Muscle layer of colon (tissue), 2 donors: ENCODE measurements around the gene MXRA7.
A peak's percentile ranks its signal among the peaks of the same experiment; 100 is the strongest.
"Not testable (repeated sequence)": the region's sequence is repeated elsewhere in the genome, so short reads cannot be mapped to it uniquely, and the experiment has no call there.

ENCODE experiments used
- H3K27ac ChIP-seq: one replicate; pipeline ENCODE4 v1.7.0; 2013; ENCODE audit warnings: low read depth, mild to moderate bottlenecking, low read length, moderate library complexity
- H3K27me3 ChIP-seq, 2 donors: one replicate each; pipeline ENCODE4 v1.7.0; 2013; ENCODE audit warnings: low read length in 2 of 2, mild to moderate bottlenecking in 2 of 2; ENCODE audit not compliant: insufficient read depth in 2 of 2, control insufficient read depth in 1 of 2
- H3K36me3 ChIP-seq: one replicate; pipeline ENCODE4 v1.7.0; 2013; ENCODE audit warnings: mild to moderate bottlenecking, low read length; ENCODE audit not compliant: insufficient read depth
- H3K4me1 ChIP-seq: one replicate; pipeline ENCODE4 v1.7.0; 2013; ENCODE audit warnings: mild to moderate bottlenecking, low read length; ENCODE audit not compliant: insufficient read depth
- H3K4me3 ChIP-seq, 2 donors: one replicate each; pipeline ENCODE4 v1.7.0; 2013; ENCODE audit warnings: low read length in 2 of 2, low read depth in 1 of 2, mild to moderate bottlenecking in 1 of 2, moderate library complexity in 1 of 2
- H3K9ac ChIP-seq: one replicate; pipeline ENCODE4 v1.7.0; 2013; ENCODE audit warnings: low read length
- H3K9me3 ChIP-seq: one replicate; pipeline ENCODE4 v1.7.0; 2013; ENCODE audit warnings: mild to moderate bottlenecking, low read length
- donor health status: abdominal sarcoma.
- donor health status: Adenocarcinoma of cecum.

The MXRA7 gene

GRCh38 chr17:76710863-76711611 lies at the start of gene MXRA7:
TSS of gene MXRA7 (minus strand) at chr17:76710965. CDS start at chr17:76710946, 19 bp downstream.
- Histone ChIP-seq H3K27me3 (no peaks in the 10 kb centered on the region), H3K27ac (peak within 1 kb of the TSS; percentile 96), H3K4me3 (peak within 1 kb of the TSS; percentile 57 to 60), H3K36me3 (peaks cover 18% of the 10 kb centered on the region), H3K4me1 (peaks cover 53% of the 10 kb centered on the region), H3K9ac (peak within 1 kb of the TSS; percentile 91), H3K9me3 (no peaks in the 10 kb centered on the region)

- Histone ChIP-seq H3K4me1 (no peaks in the 10 kb centered on the region), H3K9me3 (no peaks in the 10 kb centered on the region), H3K36me3 (peaks cover 26% of the 10 kb centered on the region), H3K27me3 (no peaks in the 10 kb centered on the region), H3K9ac (no peak overlapping the region), H3K4me3 (no peak overlapping the region), H3K27ac (no peak overlapping the region)
Observed at GRCh38 chr17:76758570-76758969, 47.8 kb upstream of the MXRA7 start.

- Histone ChIP-seq H3K36me3 (peaks cover 31% of the 10 kb centered on the region), H3K9ac (no peak overlapping the region), H3K27ac (no peak overlapping the region)
Observed at GRCh38 chr17:76757256-76757655, 46.5 kb upstream of the MXRA7 start.

GRCh38 chr17:76755285-76755684 lies 44.5 kb upstream of the MXRA7 start:
- Histone ChIP-seq H3K36me3 (peaks cover 31% of the 10 kb centered on the region), H3K27me3 (no peaks in the 10 kb centered on the region), H3K9ac (no peak overlapping the region), H3K9me3 (no peaks in the 10 kb centered on the region), H3K4me3 (no peak overlapping the region), H3K4me1 (no peaks in the 10 kb centered on the region), H3K27ac (no peak overlapping the region)

More at GRCh38 chr17:76757256-76757655, 46.5 kb upstream of the MXRA7 start:
- Histone ChIP-seq H3K27me3 (no peaks in the 10 kb centered on the region), H3K4me3 (no peak overlapping the region), H3K9me3 (no peaks in the 10 kb centered on the region), H3K4me1 (no peaks in the 10 kb centered on the region)

GRCh38 chr17:76753061-76753961 lies 42.5 kb upstream of the MXRA7 start:
- peaks cover 31% of the 10 kb centered on the region for H3K36me3 ChIP-seq
- H3K27me3 ChIP-seq, result no peaks in the 10 kb centered on the region
- no peaks in the 10 kb centered on the region for H3K9me3 ChIP-seq
- H3K9ac ChIP-seq, result no peak overlapping the region
- H3K4me3 ChIP-seq, result no peak overlapping the region
- H3K27ac ChIP-seq, result no peak overlapping the region
- H3K4me1 ChIP-seq, result no peaks in the 10 kb centered on the region

- Histone ChIP-seq H3K36me3 (peaks cover 34% of the 10 kb centered on the region), H3K4me3 (no peak overlapping the region)
Observed at GRCh38 chr17:76752006-76752405, 41.2 kb upstream of the MXRA7 start.

GRCh38 chr17:76751416-76751993 lies 40.7 kb upstream of the MXRA7 start:
- no peaks in the 10 kb centered on the region for H3K27me3 ChIP-seq
- H3K9me3 ChIP-seq, result no peaks in the 10 kb centered on the region
- no peak overlapping the region for H3K4me3 ChIP-seq
- no peak overlapping the region for H3K9ac ChIP-seq
- H3K4me1 ChIP-seq, result no peaks in the 10 kb centered on the region
- no peak overlapping the region for H3K27ac ChIP-seq
- H3K36me3 ChIP-seq, result peaks cover 34% of the 10 kb centered on the region

More at GRCh38 chr17:76752006-76752405, 41.2 kb upstream of the MXRA7 start:
- Histone ChIP-seq H3K27ac (no peak overlapping the region), H3K9me3 (no peaks in the 10 kb centered on the region), H3K9ac (no peak overlapping the region), H3K27me3 (no peaks in the 10 kb centered on the region), H3K4me1 (no peaks in the 10 kb centered on the region)

- no peak overlapping the region for H3K9ac ChIP-seq
- no peak overlapping the region for H3K4me3 ChIP-seq
- no peaks in the 10 kb centered on the region for H3K9me3 ChIP-seq
- no peaks in the 10 kb centered on the region for H3K4me1 ChIP-seq
- no peak overlapping the region for H3K27ac ChIP-seq
- H3K36me3 ChIP-seq, result peaks cover 46% of the 10 kb centered on the region
- no peaks in the 10 kb centered on the region for H3K27me3 ChIP-seq
Observed at GRCh38 chr17:76748657-76749056, 37.9 kb upstream of the MXRA7 start.

GRCh38 chr17:76747716-76748363 lies 37.1 kb upstream of the MXRA7 start:
- peaks cover 48% of the 10 kb centered on the region for H3K36me3 ChIP-seq
- H3K4me1 ChIP-seq, result no peaks in the 10 kb centered on the region
- H3K27ac ChIP-seq, result no peak overlapping the region
- no peaks in the 10 kb centered on the region for H3K27me3 ChIP-seq
- no peak overlapping the region for H3K9ac ChIP-seq
- H3K4me3 ChIP-seq, result no peak overlapping the region
- H3K9me3 ChIP-seq, result no peaks in the 10 kb centered on the region

GRCh38 chr17:76745785-76746184 lies 35.0 kb upstream of the MXRA7 start:
- H3K36me3 ChIP-seq, result peaks cover 50% of the 10 kb centered on the region
- H3K27me3 ChIP-seq, H3K27ac ChIP-seq, H3K9me3 ChIP-seq, H3K9ac ChIP-seq, H3K4me1 ChIP-seq, H3K4me3 ChIP-seq: not testable (repeated sequence)

GRCh38 chr17:76744747-76745146 lies 34.0 kb upstream of the MXRA7 start:
- Histone ChIP-seq H3K36me3 (peaks cover 50% of the 10 kb centered on the region), H3K9me3 (no peaks in the 10 kb centered on the region), H3K4me3 (no peak overlapping the region), H3K9ac (no peak overlapping the region), H3K4me1 (peaks cover 16% of the 10 kb centered on the region), H3K27me3 (no peaks in the 10 kb centered on the region), H3K27ac (no peak overlapping the region)
